Uterus (tissue), 2 donors: ENCODE data around the gene TCF12.

Source experiments
- POLR2A ChIP-seq, 2 donors: fragments of 450-650 bp; IDR thresholded peaks; one replicate each; pipeline ENCODE4 v1.6.1; 2016; ENCODE audit warnings: antibody characterized with exemption in 2 of 2, mild to moderate bottlenecking in 1 of 2, moderate library complexity in 1 of 2
- TF ChIP-seq, protein P1 (sequence below), 4 experiments: fragments of 200-600 bp in 2 of 4; fragments of 450-650 bp in 2 of 4; sonication (generic) in 2 of 4; IDR thresholded peaks; one replicate each; pipeline ENCODE4 v1.5.1; 2016 to 2019; ENCODE audit warnings: antibody characterized with exemption in 4 of 4, mild to moderate bottlenecking in 2 of 4, moderate library complexity in 1 of 4

DNA sequence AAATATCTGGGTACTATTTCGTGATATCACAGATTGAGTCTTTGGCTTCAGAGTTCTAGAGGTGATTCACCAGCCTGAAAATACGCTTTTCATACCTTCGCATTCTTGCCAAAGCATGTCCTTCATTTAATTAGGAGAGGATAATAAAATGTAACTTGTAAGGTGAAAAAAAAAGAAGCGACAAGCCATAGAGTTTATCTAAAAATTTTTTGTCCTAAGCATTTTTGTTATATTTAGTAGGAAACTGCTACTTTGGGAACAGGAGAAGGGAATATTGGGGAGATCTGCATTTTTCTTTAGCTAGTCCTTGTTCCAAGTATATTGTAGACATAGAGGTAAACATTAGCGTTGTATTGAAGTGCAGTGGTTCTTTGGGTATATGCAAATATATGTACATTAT lies 120.1 kb downstream of the TCF12 start:
- TF ChIP-seq, protein P1, sequence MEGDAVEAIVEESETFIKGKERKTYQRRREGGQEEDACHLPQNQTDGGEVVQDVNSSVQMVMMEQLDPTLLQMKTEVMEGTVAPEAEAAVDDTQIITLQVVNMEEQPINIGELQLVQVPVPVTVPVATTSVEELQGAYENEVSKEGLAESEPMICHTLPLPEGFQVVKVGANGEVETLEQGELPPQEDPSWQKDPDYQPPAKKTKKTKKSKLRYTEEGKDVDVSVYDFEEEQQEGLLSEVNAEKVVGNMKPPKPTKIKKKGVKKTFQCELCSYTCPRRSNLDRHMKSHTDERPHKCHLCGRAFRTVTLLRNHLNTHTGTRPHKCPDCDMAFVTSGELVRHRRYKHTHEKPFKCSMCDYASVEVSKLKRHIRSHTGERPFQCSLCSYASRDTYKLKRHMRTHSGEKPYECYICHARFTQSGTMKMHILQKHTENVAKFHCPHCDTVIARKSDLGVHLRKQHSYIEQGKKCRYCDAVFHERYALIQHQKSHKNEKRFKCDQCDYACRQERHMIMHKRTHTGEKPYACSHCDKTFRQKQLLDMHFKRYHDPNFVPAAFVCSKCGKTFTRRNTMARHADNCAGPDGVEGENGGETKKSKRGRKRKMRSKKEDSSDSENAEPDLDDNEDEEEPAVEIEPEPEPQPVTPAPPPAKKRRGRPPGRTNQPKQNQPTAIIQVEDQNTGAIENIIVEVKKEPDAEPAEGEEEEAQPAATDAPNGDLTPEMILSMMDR (IDR thresholded peaks at IDR 0.05): no peak
- TF ChIP-seq POLR2A (IDR thresholded peaks at IDR 0.05): no peak
